ENCODE data around the gene SLC2A4RG.

DNA sequence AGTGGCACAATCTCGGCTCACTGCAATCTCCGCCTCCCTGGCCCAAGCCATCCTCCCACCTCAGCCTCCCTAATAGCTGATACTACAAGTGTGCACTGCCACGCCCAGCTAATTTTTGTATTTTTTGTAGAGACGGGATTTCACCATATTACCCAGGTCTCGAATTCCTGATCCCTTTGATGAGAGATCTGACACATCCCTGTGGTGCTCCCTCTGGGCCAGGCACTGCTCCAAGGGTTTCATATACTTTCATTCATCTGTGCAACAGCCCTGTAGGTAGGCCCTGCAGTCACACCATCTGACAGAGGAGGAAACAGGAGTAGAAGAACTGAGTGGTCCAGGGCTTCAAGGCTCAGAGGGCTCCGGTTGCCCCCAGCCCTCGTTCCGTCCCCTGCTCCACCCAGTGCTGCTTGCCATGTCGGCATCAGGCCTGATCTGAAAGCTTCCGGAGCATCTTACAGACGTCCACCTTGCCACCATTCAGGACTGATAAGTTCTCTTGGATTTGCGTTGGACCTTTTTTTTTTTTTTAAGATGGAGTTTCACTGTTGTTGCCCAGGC lies 28.4 kb upstream of the SLC2A4RG start:
- TF ChIP-seq POLR2A (IDR thresholded peaks at IDR 0.05; ENCODE audit: low read length), result no peak
- no peak for TF ChIP-seq GATA1 (IDR thresholded peaks at IDR 0.05; ENCODE audit: low read depth, low read length)

Measured in erythroblast (primary cell).